ENCODE results near the gene ARFGAP1. TPM values are rescaled to one million over a fixed set of nuclear protein-coding genes. Genes with fewer than 3 reads are reported as not detected.

The ARFGAP1 gene
- total and polyA plus RNA-seq, 3 experiments from 2014 or later = 22.7 to 77.5 (median 71.0) TPM

DNA sequence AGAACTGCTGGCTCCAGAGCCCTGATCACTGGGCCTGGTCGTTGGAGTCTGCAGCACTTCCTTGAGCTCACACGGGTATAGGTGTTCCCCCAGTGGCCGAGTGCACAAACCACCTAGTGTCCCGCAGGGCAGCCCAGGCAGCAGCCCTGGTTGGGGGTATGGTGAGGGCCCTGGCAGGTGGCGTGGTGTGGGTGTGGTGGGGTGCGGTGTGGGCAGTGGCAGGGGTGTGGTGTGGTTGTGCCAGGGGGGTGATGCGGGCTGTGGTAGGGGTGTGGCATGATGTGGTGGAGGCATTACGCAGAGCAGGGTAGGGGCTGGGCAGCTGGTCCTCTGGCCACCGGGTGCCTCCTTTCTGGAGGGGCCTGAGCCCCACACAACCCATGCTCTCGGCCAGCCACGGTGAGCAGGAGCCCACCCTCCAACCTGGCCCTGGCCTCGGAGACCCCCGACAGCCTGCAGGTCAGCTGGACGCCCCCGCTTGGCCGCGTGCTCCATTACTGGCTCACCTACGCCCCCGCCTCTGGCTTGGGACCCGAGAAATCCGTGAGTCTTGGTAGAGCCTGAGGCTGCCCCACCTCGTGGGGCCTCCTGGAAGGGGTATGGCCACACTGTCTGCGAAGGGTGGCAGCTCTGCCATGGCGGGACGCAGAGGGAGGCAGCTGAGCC, 40.9 kb downstream of the ARFGAP1 start:
- H3K9me3 Mint-ChIP-seq = no peaks in the 10 kb centered on the region
- POLR2A ChIA-PET = no interaction called here

DNA sequence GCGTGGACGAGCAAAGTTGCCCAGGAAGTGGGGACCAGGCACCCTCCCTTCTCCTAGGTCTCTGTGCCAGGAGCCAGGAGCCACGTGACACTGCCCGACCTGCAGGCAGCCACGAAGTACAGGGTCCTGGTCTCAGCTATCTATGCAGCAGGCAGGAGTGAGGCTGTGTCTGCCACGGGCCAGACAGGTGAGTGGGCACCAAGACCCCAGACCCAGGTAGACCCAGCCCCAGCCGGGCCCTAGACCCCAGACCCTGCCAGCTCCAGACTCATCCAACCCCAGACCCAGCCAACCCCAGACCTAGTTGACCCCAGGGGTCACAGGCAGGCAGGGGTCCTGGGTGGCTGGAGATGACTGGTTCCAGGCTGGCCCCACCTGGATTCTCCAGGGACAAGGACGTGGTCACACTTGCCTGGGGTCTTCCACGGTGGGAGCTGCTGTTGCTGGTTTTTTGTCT, 41.4 kb downstream of the ARFGAP1 start:
- peaks cover 5 to 11% of the 10 kb centered on the region in 2 donors for H3K27me3 Mint-ChIP-seq
- no peaks in the 10 kb centered on the region for H3K27me3 ChIP-seq (ENCODE audit: insufficient read depth, low read length, poor library complexity, severe bottlenecking)
- H3K27ac ChIP-seq (ENCODE audit: low read depth, low read length) = no peak overlapping the region
- H3K9me3 Mint-ChIP-seq = no peaks in the 10 kb centered on the region
- no peaks in the 10 kb centered on the region for H3K4me1 Mint-ChIP-seq
- peak in 1 of 5 donors; percentile 20 for DNase-seq
- H3K4me1 ChIP-seq (ENCODE audit: insufficient read depth, low read length) = no peaks in the 10 kb centered on the region
- no peaks in the 10 kb centered on the region for H3K36me3 Mint-ChIP-seq
- no peak overlapping the region for H3K27ac Mint-ChIP-seq
- no peaks in the 10 kb centered on the region for H3K9me3 ChIP-seq (ENCODE audit: low read length)
- no peak overlapping the region for H3K4me3 Mint-ChIP-seq
- ChIA-PET POLR2A (no interaction called here), CTCF (no interaction called here)
- H3K4me3 ChIP-seq (ENCODE audit: low read length) = no peak overlapping the region
- no peaks in the 10 kb centered on the region for H3K36me3 ChIP-seq (ENCODE audit: insufficient read depth, low read length)

More for the DNA sequence above, 40.9 kb downstream of the ARFGAP1 start:
- DNase-seq = peak in 1 of 5 donors; percentile 35
- CTCF ChIA-PET = no interaction called here
- Histone ChIP-seq H3K27me3 (ENCODE audit: insufficient read depth, low read length, poor library complexity, severe bottlenecking) (no peaks in the 10 kb centered on the region), H3K36me3 (ENCODE audit: insufficient read depth, low read length) (no peaks in the 10 kb centered on the region), H3K4me3 (ENCODE audit: low read length) (no peak overlapping the region), H3K9me3 (ENCODE audit: low read length) (no peaks in the 10 kb centered on the region), H3K27ac (ENCODE audit: low read depth, low read length) (no peak overlapping the region), H3K4me1 (ENCODE audit: insufficient read depth, low read length) (no peaks in the 10 kb centered on the region)
- Mint-ChIP-seq H3K4me3 (no peak overlapping the region), H3K36me3 (no peaks in the 10 kb centered on the region), H3K27ac (no peak overlapping the region), H3K27me3 (peaks cover 5 to 11% of the 10 kb centered on the region in 2 donors), H3K4me1 (no peaks in the 10 kb centered on the region)

- Mint-ChIP-seq H3K36me3 (no peaks in the 10 kb centered on the region), H3K9me3 (no peaks in the 10 kb centered on the region), H3K27ac (no peak overlapping the region), H3K4me3 (no peak overlapping the region), H3K27me3 (peaks cover 5 to 9% of the 10 kb centered on the region in 2 donors), H3K4me1 (no peaks in the 10 kb centered on the region)
- Histone ChIP-seq H3K9me3 (ENCODE audit: low read length) (no peaks in the 10 kb centered on the region), H3K4me3 (ENCODE audit: low read length) (no peak overlapping the region), H3K36me3 (ENCODE audit: insufficient read depth, low read length) (no peaks in the 10 kb centered on the region), H3K4me1 (ENCODE audit: insufficient read depth, low read length) (no peaks in the 10 kb centered on the region), H3K27me3 (ENCODE audit: insufficient read depth, low read length, poor library complexity, severe bottlenecking) (no peaks in the 10 kb centered on the region), H3K27ac (ENCODE audit: low read depth, low read length) (no peak overlapping the region)
- POLR2A ChIA-PET = no interaction called here
- peak in 1 of 5 donors; percentile 33 for DNase-seq
- CTCF ChIA-PET = no interaction called here
Observed at GRCh38 chr20:63314566-63315239, 42.1 kb downstream of the ARFGAP1 start.

DNA sequence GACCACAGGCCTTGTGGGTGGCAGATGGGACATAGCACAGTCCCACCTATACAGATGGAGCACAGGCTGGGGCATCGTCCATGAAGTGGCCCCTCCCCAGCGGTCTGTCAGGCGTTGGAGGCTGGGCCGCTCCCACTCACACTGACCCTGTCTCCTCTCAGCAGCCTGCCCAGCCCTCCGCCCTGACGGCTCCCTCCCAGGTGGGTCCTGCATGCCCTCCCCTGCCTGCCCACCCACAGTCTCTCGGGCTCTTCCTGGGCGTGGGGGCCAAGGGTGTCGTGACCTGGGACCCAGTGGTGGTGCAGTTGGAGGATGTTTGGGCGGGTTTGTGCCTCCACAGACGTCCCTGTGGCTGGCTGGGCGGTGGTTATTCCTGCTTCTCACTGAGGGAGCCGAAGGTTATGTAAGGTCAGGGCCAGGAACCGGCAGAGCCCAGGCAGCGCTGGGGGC, 42.7 kb downstream of the ARFGAP1 start:
- no peaks in the 10 kb centered on the region for H3K9me3 Mint-ChIP-seq
- H3K4me3 Mint-ChIP-seq = no peak overlapping the region
- H3K4me1 Mint-ChIP-seq = no peaks in the 10 kb centered on the region
- no peak overlapping the region for H3K27ac Mint-ChIP-seq
- no peaks in the 10 kb centered on the region for H3K9me3 ChIP-seq (ENCODE audit: low read length)
- H3K27me3 Mint-ChIP-seq = peaks cover 5 to 7% of the 10 kb centered on the region in 2 donors
- H3K4me1 ChIP-seq (ENCODE audit: insufficient read depth, low read length) = no peaks in the 10 kb centered on the region
- no peak overlapping the region for H3K27ac ChIP-seq (ENCODE audit: low read depth, low read length)
- H3K36me3 Mint-ChIP-seq = no peaks in the 10 kb centered on the region
- CTCF ChIA-PET = no interaction called here
- peak in 1 of 5 donors; percentile 38 for DNase-seq
- H3K4me3 ChIP-seq (ENCODE audit: low read length) = no peak overlapping the region
- no peaks in the 10 kb centered on the region for H3K27me3 ChIP-seq (ENCODE audit: insufficient read depth, low read length, poor library complexity, severe bottlenecking)
- POLR2A ChIA-PET = no interaction called here
- no peaks in the 10 kb centered on the region for H3K36me3 ChIP-seq (ENCODE audit: insufficient read depth, low read length)

- Mint-ChIP-seq H3K27me3 (peaks cover 4 to 5% of the 10 kb centered on the region in 2 donors), H3K27ac (no peak overlapping the region), H3K4me3 (no peak overlapping the region), H3K4me1 (no peaks in the 10 kb centered on the region), H3K36me3 (no peaks in the 10 kb centered on the region), H3K9me3 (no peaks in the 10 kb centered on the region)
- ChIA-PET CTCF (no interaction called here), POLR2A (no interaction called here)
- no peaks in the 10 kb centered on the region for H3K27me3 ChIP-seq (ENCODE audit: insufficient read depth, low read length, poor library complexity, severe bottlenecking)
- H3K9me3 ChIP-seq (ENCODE audit: low read length) = no peaks in the 10 kb centered on the region
- H3K36me3 ChIP-seq (ENCODE audit: insufficient read depth, low read length) = no peaks in the 10 kb centered on the region
- no peaks in the 10 kb centered on the region for H3K4me1 ChIP-seq (ENCODE audit: insufficient read depth, low read length)
- H3K27ac ChIP-seq (ENCODE audit: low read depth, low read length) = no peak overlapping the region
- no peak overlapping the region for H3K4me3 ChIP-seq (ENCODE audit: low read length)
- peak in 1 of 5 donors; percentile 0 for DNase-seq
Observed at GRCh38 chr20:63315731-63316491, 43.3 kb downstream of the ARFGAP1 start.

- ChIA-PET CTCF (interaction anchor here (1.5 kb wide), 1 partner anchor 13 kb away, joined by 3 read pairs; no protein-coding TSS in a partner anchor), POLR2A (no interaction called here)
- no peaks in the 10 kb centered on the region for H3K9me3 ChIP-seq (ENCODE audit: low read length)
- Mint-ChIP-seq H3K27me3 (peaks cover 4 to 5% of the 10 kb centered on the region in 2 donors), H3K4me1 (no peaks in the 10 kb centered on the region), H3K27ac (no peak overlapping the region), H3K36me3 (no peaks in the 10 kb centered on the region), H3K9me3 (no peaks in the 10 kb centered on the region), H3K4me3 (no peak overlapping the region)
- no peaks in the 10 kb centered on the region for H3K4me1 ChIP-seq (ENCODE audit: insufficient read depth, low read length)
- H3K27me3 ChIP-seq (ENCODE audit: insufficient read depth, low read length, poor library complexity, severe bottlenecking) = no peaks in the 10 kb centered on the region
- peak in 2 of 5 donors; percentile 0 to 25 for DNase-seq
- no peak overlapping the region for H3K4me3 ChIP-seq (ENCODE audit: low read length)
- no peak overlapping the region for H3K27ac ChIP-seq (ENCODE audit: low read depth, low read length)
- no peaks in the 10 kb centered on the region for H3K36me3 ChIP-seq (ENCODE audit: insufficient read depth, low read length)
Observed at GRCh38 chr20:63316502-63316921, 43.9 kb downstream of the ARFGAP1 start.

DNA sequence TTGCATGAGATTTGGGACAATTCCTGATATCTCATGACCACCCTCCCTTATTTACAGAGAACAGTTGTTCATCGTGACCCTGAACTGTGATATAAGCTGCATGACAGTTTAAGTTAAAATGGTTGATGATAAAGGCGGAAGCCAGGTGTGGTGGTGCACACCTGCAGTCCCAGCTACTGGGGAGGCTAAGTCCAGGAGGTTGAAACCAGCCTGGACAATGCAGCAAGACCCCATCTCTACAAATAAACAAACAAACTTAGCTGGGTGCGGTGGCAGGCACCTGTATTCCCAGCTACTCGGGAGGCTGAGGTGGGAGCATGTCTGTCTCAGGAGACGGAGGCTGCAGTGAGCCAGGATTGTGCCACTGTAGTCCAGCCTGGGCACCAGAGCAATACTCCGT, 44.4 kb downstream of the ARFGAP1 start:
- CTCF ChIA-PET = interaction anchor here (1.5 kb wide), 1 partner anchor 13 kb away, joined by 3 read pairs; no protein-coding TSS in a partner anchor

More for the DNA sequence above, 44.4 kb downstream of the ARFGAP1 start:
- Histone ChIP-seq H3K27ac (ENCODE audit: low read depth, low read length) (no peak overlapping the region), H3K4me1 (ENCODE audit: insufficient read depth, low read length) (no peaks in the 10 kb centered on the region), H3K4me3 (ENCODE audit: low read length) (no peak overlapping the region), H3K36me3 (ENCODE audit: insufficient read depth, low read length) (no peaks in the 10 kb centered on the region), H3K9me3 (ENCODE audit: low read length) (no peaks in the 10 kb centered on the region), H3K27me3 (ENCODE audit: insufficient read depth, low read length, poor library complexity, severe bottlenecking) (no peaks in the 10 kb centered on the region)
- POLR2A ChIA-PET = interaction anchor here (0.7 kb wide), 1 partner anchor 34 kb away, joined by 6 read pairs; no protein-coding TSS in a partner anchor
- no peaks in the 10 kb centered on the region for H3K36me3 Mint-ChIP-seq
- peaks cover 4 to 5% of the 10 kb centered on the region in 2 donors for H3K27me3 Mint-ChIP-seq
- no peaks in the 10 kb centered on the region for H3K9me3 Mint-ChIP-seq
- DNase-seq = no peak
- H3K4me1 Mint-ChIP-seq = no peaks in the 10 kb centered on the region
- H3K27ac Mint-ChIP-seq = no peak overlapping the region
- no peak overlapping the region for H3K4me3 Mint-ChIP-seq
